NCI-H1930 (cell line): ENCODE results near the gene EPHA3.

Experiments
- DNase-seq, 2 experiments: peaks; one replicate each; lab custom pipeline; 2025; lab: John Stamatoyannopoulos, UW

The EPHA3 gene

GRCh38 chr3:89227634-89228033 is 120.2 kb downstream of the EPHA3 start:
- no peak for DNase-seq

- DNase-seq: no peak
Measured at GRCh38 chr3:89232155-89232554, 124.7 kb downstream of the EPHA3 start.

GRCh38 chr3:89234620-89235019 is 127.2 kb downstream of the EPHA3 start:
- DNase-seq: no peak

GRCh38 chr3:89238846-89239245 is 131.4 kb downstream of the EPHA3 start:
- no peak for DNase-seq

GRCh38 chr3:89239774-89240173 is 132.4 kb downstream of the EPHA3 start:
- DNase-seq: no peak

GRCh38 chr3:89245612-89246011 is 138.2 kb downstream of the EPHA3 start:
- no peak for DNase-seq

GRCh38 chr3:89246326-89246725 is 138.9 kb downstream of the EPHA3 start:
- DNase-seq: no peak

- DNase-seq: no peak
Measured at GRCh38 chr3:89250742-89251141, 143.3 kb downstream of the EPHA3 start.

GRCh38 chr3:89252016-89252415 is 144.6 kb downstream of the EPHA3 start:
- DNase-seq: no peak

- DNase-seq: no peak
Measured at GRCh38 chr3:89252860-89253259, 145.4 kb downstream of the EPHA3 start.

GRCh38 chr3:89256395-89256794 is 149.0 kb downstream of the EPHA3 start:
- no peak for DNase-seq

- DNase-seq: no peak
Measured at GRCh38 chr3:89256882-89257281, 149.5 kb downstream of the EPHA3 start.

- no peak for DNase-seq
Measured at GRCh38 chr3:89260721-89261120, 153.3 kb downstream of the EPHA3 start.

GRCh38 chr3:89261673-89262072 is 154.3 kb downstream of the EPHA3 start:
- no peak for DNase-seq

- DNase-seq: no peak
Measured at GRCh38 chr3:89262309-89262929, 155.0 kb downstream of the EPHA3 start.

GRCh38 chr3:89264037-89264560 is 156.7 kb downstream of the EPHA3 start:
- no peak for DNase-seq

GRCh38 chr3:89266074-89266473 is 158.7 kb downstream of the EPHA3 start:
- no peak for DNase-seq

- DNase-seq: no peak
Measured at GRCh38 chr3:89268059-89268458, 160.6 kb downstream of the EPHA3 start.

- no peak for DNase-seq
Measured at GRCh38 chr3:89270201-89270600, 162.8 kb downstream of the EPHA3 start.

GRCh38 chr3:89275001-89275400 is 167.6 kb downstream of the EPHA3 start:
- no peak for DNase-seq

- DNase-seq: no peak
Measured at GRCh38 chr3:89276116-89276515, 168.7 kb downstream of the EPHA3 start.

GRCh38 chr3:89278302-89279025 is 171.0 kb downstream of the EPHA3 start:
- DNase-seq: no peak

GRCh38 chr3:89280301-89280700 is 172.9 kb downstream of the EPHA3 start:
- DNase-seq: no peak
